Stimulated activated CD4-positive, alpha-beta T cell treated with anti-CD3 and anti-CD28 coated beads, Interleukin-15, amount 100 ng/mL, for 24 hours (primary cell): ENCODE data around the gene DYNC2I2.

ENCODE experiments used
- DNase-seq: peaks from one replicate; pipeline ENCODE4 v3.0.0-alpha.2; 2020

The DYNC2I2 gene

DNA sequence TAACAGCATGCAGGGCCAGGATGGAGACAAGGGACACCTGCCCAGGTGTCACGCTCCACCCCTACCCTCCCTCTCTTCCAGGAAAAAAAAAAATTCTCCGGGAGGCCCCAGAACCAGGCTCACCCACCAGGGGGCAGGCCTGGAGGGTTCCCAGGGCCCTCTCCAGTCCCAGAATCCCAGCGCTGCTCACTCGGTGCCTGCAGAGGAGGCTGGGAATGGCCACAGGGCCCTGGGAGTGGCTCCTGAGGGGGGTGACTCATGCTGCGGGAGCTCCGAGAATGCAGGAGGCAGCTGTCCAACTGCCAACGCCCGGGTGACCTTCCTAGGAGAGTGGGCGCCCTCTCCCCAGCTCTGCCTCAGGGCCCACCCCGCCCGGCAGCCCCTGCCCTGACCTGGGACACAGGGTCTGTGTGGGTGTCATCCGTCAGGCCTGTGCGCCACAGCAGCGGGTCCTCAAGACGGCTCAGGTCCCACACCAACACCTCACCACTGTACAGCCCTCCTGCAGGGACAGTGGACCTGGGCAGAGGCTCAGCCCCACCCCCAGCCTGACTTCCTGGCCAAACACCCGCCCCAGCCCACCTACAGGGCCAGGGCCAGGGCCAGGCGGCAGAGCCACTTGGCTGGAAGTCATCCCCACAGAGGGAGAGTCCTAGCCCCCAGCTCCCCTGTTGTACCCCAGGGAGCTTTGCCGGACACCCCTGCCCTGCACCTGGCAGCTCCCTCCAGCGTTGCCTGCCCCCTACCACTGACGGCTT lies 21.2 kb downstream of the DYNC2I2 start:
- DNase-seq, result no peak

DNA sequence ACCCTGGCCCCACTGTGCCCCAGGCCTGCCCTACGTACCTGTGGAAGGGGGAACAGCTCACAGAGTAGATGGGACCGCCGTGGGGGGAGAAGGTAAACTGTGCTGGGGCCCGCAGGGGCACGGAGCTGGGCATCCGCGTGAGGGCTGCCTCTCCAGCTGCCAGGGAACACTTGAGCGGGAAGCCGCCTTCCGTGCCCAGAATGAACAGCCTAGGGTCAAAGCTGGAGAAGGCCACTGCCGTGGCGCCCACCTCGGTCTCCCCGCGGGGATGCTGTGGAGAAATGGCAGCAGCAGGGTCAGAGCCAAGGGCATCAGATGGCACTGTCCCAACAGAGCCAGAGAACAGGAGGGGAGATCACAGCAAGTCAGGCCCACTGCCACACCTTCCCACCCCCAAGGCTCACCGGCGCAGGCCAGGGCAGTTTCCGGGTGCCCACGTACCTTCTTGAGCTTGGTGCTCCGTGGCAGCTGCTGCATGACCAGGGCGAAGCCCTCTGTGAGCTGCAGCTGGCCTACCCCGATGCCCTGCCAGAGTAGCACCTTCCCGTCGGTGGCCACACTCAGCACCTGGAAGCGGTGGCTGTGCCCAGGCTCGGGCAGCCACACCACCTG lies 21.9 kb downstream of the DYNC2I2 start:
- DNase-seq, result no peak

DNA sequence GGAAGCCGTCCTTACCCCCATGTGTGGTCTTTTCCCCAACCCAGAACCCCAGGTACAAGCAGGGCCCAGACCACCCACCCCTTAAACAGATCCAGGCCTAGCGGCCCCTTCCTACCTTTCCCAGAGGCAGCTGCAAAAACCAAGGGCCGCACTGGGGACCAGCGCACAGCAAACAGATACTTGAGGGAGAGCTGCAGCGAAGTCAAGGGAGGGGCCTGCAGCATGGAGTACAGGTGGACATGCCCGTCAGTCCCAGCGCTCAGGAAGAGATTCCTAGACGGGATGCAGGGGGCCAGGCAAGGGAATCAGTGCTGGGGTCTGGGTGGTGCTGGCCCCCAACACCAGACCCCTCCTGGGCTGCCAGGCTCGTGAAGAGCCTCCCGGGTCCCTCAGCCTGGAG lies 22.5 kb downstream of the DYNC2I2 start:
- no peak for DNase-seq

DNA sequence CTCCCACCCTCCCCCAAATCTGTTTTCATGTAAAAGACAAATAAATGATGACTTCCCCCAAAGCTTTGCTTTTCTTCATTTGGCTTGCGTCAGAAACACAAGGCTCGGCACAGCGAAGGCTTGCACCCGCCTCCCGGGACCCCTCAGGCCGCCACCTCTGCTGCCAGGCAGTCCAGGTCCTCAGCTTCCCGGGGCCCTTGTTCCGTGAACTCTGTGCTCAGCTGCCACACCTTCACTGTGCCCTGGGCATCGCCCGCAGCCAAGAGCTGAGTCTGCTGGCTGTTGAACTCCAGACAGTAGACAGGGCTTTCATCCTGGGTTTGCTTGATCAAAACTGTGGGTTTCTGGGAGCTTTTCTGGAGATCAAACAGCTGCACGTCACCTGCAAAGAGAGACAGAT lies 23.0 kb downstream of the DYNC2I2 start:
- no peak for DNase-seq

DNA sequence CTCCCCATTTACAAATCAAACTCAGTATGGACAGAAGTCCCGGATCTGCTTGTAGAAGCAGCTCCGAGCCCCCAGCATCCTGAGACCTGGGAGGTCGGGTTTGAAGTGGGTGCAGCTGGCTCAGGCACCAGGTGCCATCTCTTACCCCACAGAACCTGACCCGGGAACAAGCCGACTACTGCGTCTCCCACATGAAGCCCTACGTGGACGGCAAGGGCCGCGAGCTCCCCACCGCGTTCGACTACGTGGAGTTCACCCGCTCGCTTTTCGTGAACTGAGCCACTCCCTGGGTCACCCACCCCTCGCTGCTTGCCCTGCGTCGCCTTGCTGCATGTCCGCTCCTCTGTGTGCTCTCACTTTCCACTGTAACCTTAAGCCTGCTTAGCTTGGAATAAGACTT lies 23.6 kb downstream of the DYNC2I2 start:
- no peak for DNase-seq

DNA sequence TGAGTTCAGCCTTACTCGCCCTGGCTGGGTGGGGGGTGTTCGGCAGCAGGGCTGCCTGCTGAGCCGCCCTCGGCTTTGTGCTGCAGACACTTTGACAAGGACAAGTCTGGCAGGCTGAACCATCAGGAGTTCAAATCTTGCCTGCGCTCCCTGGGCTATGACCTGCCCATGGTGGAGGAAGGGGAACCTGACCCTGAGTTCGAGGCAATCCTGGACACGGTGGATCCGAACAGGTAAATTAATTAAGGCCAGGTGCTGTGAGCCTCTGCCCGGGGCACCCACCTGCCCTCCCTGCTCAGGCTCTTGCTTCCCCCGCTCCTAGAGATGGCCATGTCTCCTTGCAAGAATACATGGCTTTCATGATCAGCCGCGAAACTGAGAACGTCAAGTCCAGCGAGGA lies 24.2 kb downstream of the DYNC2I2 start:
- no peak for DNase-seq

DNA sequence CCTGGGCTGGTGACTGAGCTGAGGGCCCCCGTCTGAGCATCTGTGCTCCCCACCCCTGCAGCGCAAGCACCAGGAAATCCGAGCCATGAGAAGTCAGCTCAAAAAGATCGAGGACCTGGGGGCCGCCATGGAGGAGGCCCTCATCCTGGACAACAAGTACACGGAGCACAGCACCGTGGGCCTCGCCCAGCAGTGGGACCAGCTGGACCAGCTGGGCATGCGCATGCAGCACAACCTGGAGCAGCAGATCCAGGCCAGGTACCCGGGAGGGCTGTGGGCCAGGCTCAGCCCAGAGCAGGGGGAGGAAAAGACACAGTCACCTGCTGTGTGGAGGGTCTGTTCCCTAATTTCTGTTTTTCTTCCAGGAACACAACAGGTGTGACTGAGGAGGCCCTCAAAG lies 24.6 kb downstream of the DYNC2I2 start:
- no peak for DNase-seq

DNA sequence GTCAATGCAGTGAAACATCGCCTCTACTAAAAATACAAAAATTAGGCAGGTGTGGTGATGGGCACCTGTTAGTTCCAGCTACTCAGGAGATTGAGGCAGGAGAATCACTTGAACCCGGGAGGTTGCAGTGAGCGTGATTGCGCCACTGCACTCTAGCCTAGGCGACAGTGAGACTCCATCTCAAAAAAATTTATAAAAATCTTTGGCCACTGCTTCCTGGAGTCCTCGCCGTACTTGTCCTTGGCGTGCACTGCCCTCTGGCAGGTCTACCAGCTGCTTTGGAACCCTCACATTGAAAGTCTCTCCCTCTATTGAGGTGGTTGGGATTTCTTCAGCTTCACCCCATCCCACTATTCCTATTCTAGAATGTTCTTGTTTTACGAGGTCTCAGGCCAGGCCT lies 25.0 kb downstream of the DYNC2I2 start:
- no peak for DNase-seq

DNA sequence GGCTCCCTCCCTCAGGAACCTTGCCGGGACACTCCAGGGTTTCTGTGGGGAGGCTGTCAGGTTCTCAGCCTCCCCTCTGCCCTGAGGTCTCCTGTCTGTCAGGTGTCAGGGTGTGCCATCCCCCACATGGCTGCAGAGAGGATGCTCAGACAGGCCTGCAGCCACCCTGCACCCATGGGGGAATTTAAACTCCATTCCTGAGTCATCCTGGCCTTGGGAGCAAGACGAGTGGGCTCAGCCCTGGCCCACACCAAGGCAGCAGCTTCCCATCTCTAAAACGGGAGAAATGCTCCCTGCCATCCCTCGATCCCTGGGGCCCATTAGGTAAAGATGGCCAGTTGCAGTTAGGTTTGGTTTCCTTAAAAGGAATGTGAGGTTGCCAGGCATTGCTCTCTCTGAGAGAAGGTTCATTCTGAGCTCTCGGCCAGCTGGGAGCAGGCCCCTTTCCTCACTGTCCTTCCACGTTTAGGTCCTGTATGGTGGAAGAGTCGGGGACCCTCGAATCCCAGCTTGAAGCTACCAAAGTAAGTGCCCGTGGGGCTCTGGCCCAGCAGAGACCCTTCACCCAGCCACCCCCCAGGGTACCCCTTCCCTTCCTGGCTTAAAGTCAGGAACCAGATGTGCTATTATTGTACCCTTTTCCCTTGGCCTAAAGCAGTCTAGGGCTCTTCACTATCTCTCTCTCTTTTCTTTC lies 26.6 kb downstream of the DYNC2I2 start:
- no peak for DNase-seq

DNA sequence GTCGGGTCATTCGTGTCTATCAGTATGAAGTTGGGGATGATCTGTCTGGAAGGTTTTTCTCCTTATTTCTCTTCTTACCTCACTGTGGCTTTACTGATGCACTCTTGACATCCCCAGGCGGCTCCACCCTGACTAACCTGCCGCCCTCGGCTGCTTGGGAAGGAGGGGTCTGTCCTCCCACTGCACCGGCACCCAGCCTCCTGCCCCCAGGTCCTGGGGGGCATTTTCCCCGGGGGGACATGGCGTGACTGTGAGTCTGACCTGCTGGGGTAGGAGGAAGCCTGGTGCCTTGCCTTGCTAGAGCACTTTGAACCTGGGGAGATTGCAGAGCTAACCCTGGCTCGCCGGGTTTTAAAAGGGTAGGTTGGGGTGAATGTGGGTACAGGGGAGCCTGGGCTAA lies 27.5 kb downstream of the DYNC2I2 start:
- DNase-seq, result no peak

DNA sequence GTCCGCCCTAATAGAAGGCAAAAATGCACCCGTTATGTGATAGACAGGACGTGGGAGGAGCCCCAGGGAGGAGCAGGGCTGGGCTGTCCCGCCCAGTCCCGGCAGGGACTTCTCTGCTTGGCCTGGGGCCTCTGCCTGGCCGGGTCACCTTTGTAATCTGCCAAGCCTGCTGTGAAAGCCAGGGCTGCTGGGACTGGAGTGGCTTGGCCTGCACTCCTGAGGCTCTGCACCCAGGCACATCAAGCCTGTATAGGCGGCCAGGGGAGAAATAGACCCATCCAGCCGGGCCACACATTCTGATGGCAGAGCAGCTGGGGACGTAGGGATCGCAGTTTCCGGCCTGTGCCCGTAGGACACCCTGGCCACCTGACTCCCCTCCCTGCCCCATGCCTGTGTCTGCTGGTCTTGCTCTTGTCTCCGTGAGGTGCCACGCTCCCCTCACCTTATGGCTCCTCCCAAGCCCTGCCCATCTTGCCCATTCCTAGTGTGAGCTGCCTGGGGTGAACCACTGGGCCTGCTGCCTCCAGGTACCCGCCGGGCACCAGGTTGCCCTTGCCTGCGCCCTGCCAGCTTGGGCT lies 28.1 kb downstream of the DYNC2I2 start:
- DNase-seq, result no peak

DNA sequence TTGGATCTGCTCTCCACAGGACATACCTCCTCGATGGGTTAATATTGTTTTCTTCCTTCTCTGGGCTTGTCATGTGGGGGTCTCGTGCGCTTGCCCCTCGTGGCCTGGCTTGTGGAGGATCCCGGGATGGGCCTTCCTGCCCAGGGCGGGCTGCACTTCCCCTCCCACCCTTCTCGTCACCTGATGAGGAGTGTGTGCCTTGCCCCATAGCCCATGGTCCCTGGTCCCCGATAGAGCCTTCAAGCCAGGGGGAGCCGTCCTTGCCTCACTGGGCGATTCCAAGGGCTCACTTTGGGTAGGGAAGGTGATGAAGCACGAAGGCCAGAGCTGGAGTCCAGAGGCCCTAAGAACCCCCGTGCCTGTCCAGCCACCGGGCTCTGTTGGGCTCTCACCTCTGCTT lies 28.7 kb downstream of the DYNC2I2 start:
- DNase-seq, result no peak

DNA sequence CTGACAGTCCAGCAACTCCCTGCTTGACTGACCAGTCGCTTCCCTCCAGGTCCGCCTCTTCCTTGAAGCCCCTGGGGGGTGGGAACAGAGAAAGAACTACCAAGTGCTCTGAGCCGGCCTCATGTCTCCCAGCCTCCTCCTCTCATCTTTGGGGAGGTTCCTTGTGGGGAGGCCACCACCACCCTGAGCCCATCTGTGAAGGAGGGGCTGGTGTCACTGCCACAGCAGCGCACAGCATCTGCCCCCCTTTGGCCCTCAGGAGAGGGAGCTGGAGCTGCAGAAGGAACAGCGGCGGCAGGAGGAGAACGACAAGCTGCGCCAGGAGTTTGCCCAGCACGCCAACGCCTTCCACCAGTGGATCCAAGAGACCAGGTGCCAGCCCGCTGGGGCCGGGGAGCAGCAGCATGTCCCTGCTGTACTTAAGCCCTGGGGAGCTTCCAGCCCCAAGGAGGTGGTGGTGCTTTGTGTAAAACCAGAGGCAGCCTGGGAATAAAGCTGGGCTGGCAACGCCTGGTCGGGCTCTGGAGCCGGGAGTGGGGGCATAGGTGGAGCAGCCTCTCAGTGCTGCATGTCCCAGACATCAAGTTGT lies 29.4 kb downstream of the DYNC2I2 start:
- no peak for DNase-seq

DNA sequence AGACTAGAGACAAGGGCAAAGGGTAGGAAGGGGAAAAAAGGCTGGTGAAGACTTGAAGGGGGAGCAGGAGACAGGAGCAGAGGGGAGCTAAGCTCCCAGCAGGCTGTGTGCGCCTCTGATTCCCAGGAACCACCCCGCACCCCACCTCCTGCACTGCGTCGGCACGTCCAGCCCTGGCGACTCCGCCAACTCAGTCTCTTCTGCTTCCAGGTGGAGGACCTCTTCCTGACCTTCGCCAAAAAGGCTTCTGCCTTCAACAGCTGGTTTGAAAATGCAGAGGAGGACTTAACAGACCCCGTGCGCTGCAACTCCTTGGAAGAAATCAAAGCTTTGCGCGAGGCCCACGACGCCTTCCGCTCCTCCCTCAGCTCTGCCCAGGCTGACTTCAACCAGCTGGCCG lies 30.5 kb downstream of the DYNC2I2 start:
- no peak for DNase-seq

DNA sequence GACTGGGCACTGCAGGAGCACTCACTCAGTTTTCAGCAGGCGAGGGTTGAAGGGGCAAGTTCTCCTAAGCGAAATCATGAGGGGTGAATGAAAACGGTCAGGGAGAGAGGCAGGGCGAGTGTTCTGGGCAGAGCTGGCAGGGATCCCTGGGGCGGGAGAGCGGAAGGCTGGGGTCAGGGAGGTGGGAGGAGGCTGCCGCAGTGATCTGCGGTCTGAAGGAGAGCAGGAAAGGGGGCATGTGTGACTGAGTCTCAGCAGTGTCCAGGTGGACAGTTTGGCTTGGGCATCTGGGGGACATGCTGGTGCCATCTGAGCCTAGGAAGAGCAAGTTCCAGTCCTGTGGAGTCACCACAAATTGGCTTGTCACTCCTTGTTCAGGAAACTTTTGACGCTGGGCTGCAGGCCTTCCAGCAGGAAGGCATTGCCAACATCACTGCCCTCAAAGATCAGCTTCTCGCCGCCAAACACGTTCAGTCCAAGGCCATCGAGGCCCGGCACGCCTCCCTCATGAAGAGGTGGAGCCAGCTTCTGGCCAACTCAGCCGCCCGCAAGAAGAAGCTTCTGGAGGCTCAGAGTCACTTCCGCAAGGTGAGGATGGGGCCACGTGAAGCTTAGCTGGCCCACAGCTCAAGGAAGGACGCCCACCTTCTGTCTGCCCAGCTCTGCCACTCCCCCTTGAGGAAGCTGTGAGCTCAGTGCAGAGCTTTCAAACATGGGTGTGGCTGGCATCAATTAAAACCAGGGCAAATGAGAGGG lies 31.1 kb downstream of the DYNC2I2 start:
- DNase-seq, result no peak

DNA sequence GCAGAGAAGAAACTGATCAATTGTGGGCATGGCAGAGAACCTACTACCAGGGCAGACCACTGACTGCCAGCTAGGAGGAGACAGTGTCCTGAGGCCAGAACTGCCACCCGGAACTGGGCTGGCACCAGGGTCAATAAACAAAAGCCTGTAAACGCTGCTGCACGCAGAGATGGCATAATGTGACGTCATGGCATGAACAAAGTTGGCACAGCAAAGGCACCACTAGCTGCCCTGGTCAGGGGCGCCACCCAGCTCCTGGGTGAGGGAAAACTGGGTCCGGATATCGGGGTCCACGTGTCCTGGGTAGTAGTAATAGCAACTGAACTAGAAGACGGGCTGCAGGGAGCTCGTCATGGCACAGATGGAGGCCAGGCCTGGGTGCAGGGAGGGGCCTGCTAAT lies 32.1 kb downstream of the DYNC2I2 start:
- DNase-seq, result no peak

DNA sequence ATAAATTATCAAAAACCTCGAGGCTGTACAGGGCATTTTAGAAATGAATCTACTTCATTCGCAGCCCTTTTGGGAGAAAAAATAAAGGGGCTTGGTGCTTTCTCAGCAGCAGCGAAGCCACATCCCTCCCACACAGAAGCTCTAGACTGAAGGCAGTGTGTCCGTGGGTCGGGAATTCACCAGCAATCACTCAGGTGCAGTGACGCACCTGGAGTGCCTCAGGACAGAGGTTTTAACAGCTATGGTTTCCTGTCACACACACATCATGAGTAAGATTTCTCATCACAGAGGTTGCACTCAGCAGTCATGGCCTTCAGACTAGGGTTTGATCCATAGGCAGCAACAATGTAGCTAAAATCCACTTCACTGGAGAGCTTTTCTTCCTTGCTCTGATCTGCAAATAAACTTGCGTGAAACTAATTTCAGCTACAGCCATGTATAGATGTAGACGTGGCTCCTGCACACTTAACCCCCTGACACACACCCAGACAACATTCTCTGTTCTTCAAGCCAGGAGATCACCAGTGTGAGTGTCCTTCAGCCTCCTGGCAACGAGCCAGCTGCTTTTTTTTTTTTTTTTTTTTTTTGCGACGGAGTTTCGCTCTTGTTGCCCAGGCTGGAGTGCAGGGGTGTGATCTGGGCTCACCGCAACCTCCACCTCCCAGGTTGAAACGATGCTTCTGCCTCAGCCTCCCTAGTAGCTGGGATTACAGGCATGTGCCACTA lies 34.8 kb downstream of the DYNC2I2 start:
- DNase-seq, result no peak

DNA sequence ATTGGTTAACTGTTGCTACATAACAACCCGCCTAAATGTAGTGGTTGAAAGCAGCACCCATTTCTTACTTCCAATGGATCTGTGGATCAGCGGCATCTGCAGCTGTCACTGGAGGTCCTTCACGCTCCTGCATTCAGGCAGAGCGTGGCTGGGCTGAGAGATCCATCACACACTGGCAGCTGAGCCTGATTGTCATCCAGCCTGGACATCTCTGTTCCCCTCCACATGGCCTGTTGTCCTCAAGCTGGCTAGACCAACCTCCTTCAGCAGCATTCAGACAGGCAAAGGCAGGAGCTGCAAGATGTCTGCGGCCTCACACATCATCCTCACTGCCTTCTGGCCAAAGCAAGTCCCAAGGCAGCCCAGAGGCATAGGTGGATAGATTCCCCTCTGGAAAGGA lies 36.9 kb downstream of the DYNC2I2 start:
- no peak for DNase-seq

DNA sequence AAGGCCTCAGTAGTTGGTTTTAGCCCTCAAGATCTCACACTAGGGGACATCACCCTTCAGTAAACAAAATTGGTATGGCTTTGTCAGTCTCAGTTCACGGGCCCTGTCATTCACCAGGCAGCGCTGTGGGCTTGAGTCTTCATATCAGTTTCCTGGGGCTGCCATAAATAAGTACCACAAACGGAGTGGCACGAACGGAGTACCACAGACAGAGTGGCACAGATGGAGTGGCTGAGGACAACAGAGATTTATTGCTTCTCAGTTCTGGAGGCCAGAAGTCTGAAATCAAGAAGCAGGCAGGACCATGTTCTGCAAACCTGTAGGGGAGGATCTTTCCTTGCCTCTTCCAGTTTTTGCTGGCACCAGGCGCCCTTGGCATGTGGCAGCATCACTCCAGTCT lies 37.5 kb downstream of the DYNC2I2 start:
- no peak for DNase-seq

DNA sequence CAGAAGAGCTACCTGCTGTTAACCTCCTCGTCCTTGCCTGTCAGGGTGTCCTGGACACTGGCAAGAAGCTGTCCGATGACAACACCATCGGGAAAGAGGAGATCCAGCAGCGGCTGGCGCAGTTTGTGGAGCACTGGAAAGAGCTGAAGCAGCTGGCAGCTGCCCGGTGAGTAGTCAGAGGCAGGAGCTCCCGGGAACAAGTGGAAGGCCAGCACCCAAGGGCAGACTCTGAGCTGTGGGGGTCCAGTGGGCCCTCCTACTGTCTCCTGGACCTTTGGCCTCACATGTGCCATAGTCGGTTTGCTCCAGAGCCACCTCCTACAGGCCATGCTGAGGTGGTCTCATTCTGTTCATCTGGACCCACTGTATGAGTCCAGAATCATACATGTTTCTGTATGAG lies 38.7 kb downstream of the DYNC2I2 start:
- no peak for DNase-seq

DNA sequence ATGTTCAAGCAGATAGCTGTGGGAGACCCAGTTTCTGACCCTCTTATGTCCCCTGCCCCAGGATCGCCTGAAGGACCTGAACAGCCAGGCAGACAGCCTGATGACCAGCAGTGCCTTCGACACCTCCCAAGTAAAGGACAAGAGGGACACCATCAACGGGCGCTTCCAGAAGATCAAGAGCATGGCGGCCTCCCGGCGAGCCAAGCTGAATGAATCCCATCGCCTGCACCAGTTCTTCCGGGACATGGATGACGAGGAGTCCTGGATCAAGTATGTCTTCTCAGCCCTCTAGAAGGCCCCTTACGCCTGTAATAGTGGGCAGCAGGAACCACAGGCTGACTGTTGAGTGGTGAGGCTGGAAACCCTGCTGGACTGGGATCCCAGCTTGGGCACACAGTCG lies 41.1 kb downstream of the DYNC2I2 start:
- DNase-seq, result no peak

DNA sequence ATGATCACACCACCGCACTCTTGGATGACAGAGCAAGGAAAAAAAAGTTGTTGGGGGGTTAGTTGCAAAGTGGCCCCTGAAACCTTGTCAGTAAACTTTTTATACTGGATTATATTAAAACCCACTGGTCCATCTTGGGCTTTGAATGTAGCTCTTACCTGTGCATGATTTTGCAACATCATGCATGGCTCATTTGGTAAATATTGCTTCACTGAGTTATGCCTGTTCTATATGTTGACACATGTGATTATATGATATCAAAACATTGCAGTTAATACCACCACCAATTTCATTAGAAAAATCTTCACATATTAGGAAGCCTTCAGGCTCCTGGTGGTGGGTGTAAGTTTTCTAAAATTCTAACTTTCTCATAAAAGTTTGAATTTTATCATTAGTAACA lies 41.9 kb downstream of the DYNC2I2 start:
- DNase-seq, result no peak
